Measurements from ENCODE around the gene MUC21. TPM values are rescaled to one million over a fixed set of nuclear protein-coding genes. Genes with fewer than 3 reads are reported as not detected.

MUC21 gene
- total RNA-seq, 2 donors from 2014 or later: not detected

GRCh38 chr6:31038559-31038958 lies 55.0 kb downstream of the MUC21 start:
- no peak for ATAC-seq (replicated peaks)
- no peaks in the 10 kb centered on the region for H3K9me3 Mint-ChIP-seq
- no peaks in the 10 kb centered on the region for H3K4me1 Mint-ChIP-seq
- no peak overlapping the region for H3K27ac Mint-ChIP-seq
- peaks cover 18% of the 10 kb centered on the region for H3K27me3 Mint-ChIP-seq
- H3K4me3 Mint-ChIP-seq: no peak overlapping the region
- no peaks in the 10 kb centered on the region for H3K36me3 Mint-ChIP-seq (ENCODE audit: low read depth)

Other genes starting within 250 kb of the MUC21 start
- gene FLOT1, start 241.0 kb upstream of the MUC21 start, total RNA-seq: 100 to 1,000 TPM; 152 to 161 TPM
- gene IER3, start 239.2 kb upstream of the MUC21 start, total RNA-seq: 100 to 1,000 TPM in 1 of 2 donors, 10 to 100 TPM in 1; 55.6 to 617 TPM
- gene DDR1, start 99.2 kb upstream of the MUC21 start, total RNA-seq: 10 to 100 TPM in 1 of 2 donors, 1 to 10 TPM in 1; 3.0 to 19.5 TPM
- 10 to 100 TPM; 34.3 to 39.9 TPM for gene GTF2H4, start 75.5 kb upstream of the MUC21 start, total RNA-seq
- gene VARS2, start 69.5 kb upstream of the MUC21 start, total RNA-seq: 10 to 100 TPM; 50.5 to 64.4 TPM
- gene SFTA2, start 51.5 kb upstream of the MUC21 start, total RNA-seq: not detected
- gene MUCL3, start 42.7 kb upstream of the MUC21 start, total RNA-seq: not detected
- gene MUC22, start 26.8 kb downstream of the MUC21 start, total RNA-seq: not detected
- not detected for gene C6orf15, start 128.9 kb downstream of the MUC21 start, total RNA-seq
- gene PSORS1C1, start 131.1 kb downstream of the MUC21 start, total RNA-seq: not detected
- gene CDSN, start 136.7 kb downstream of the MUC21 start, total RNA-seq: not detected
- gene PSORS1C2, start 155.3 kb downstream of the MUC21 start, total RNA-seq: not detected
- gene CCHCR1, start 174.1 kb downstream of the MUC21 start, total RNA-seq: 10 to 100 TPM; 52.4 to 85.5 TPM
- 100 to 1,000 TPM in 1 of 2 donors, 10 to 100 TPM in 1; 91.1 to 125 TPM for gene TCF19, start 174.9 kb downstream of the MUC21 start, total RNA-seq
- under 1 TPM in 1 of 2 donors, not detected in 1; 0.16 TPM for gene POU5F1, start 187.0 kb downstream of the MUC21 start, total RNA-seq